MV-4-11 (cell line): ENCODE results near the gene CA9.

ENCODE experiments used
- DNase-seq: peaks from one replicate; lab custom pipeline; 2025; lab: John Stamatoyannopoulos, UW

The CA9 gene

GRCh38 chr9:35717132-35717870 lies 43.6 kb downstream of the CA9 start:
- no peak for DNase-seq

- peak; percentile 96 for DNase-seq
Observed at GRCh38 chr9:35718721-35719511, 45.2 kb downstream of the CA9 start.

- no peak for DNase-seq
Observed at GRCh38 chr9:35719546-35719945, 45.8 kb downstream of the CA9 start.

- no peak for DNase-seq
Observed at GRCh38 chr9:35723426-35723825, 49.7 kb downstream of the CA9 start.

GRCh38 chr9:35723908-35724307 lies 50.2 kb downstream of the CA9 start:
- no peak for DNase-seq

- no peak for DNase-seq
Observed at GRCh38 chr9:35725362-35725761, 51.6 kb downstream of the CA9 start.

- peak; percentile 52 for DNase-seq
Observed at GRCh38 chr9:35726931-35727330, 53.2 kb downstream of the CA9 start.

- DNase-seq: no peak
Observed at GRCh38 chr9:35727676-35728040, 53.9 kb downstream of the CA9 start.

GRCh38 chr9:35728041-35728971 lies 54.6 kb downstream of the CA9 start:
- DNase-seq: peak; percentile 83

- peak; percentile 38 for DNase-seq
Observed at GRCh38 chr9:35729101-35729500, 55.4 kb downstream of the CA9 start.

GRCh38 chr9:35729700-35730485 lies 56.2 kb downstream of the CA9 start:
- peak; percentile 83 for DNase-seq

- DNase-seq: no peak
Observed at GRCh38 chr9:35730486-35730854, 56.7 kb downstream of the CA9 start.
